ENCODE data around the gene CLCN7. TPM values are rescaled to one million over a fixed set of nuclear protein-coding genes. Genes with fewer than 3 reads are reported as not detected.

CLCN7 gene
- total RNA-seq, 4 donors from 2014 or later = 46.3 to 140 (median 72.4) TPM

DNA sequence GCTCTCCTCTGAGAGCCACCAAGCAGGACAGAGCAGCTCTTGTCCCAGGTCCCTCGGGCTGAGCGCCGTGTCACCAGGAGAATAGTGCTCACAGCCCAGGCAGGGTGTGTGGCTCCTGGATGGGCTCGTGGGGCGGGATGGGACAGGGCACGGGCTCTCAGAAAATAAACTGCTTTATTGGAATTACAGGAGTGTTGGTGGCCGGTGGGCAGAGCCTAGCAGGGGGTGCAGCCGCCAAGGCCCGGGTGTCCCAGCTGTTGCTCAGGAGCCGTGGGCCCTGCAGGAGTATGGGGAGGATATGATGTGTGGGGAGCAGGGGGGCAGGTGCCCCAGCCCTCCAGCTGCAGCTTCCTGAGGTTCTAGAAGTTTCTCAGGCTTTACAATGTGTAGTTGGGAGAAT is 35.4 kb upstream of the CLCN7 start:
- no peak overlapping the region for H3K4me3 ChIP-seq (ENCODE audit: low read depth, poor library complexity, severe bottlenecking)
- DNase-seq (ENCODE audit: low spot score in 2 of 2) = no peak
- 85 to 91% methylated on average over 8 to 10 of the region's 10 CpGs for WGBS, 2 donors
- TF ChIP-seq, protein P1, sequence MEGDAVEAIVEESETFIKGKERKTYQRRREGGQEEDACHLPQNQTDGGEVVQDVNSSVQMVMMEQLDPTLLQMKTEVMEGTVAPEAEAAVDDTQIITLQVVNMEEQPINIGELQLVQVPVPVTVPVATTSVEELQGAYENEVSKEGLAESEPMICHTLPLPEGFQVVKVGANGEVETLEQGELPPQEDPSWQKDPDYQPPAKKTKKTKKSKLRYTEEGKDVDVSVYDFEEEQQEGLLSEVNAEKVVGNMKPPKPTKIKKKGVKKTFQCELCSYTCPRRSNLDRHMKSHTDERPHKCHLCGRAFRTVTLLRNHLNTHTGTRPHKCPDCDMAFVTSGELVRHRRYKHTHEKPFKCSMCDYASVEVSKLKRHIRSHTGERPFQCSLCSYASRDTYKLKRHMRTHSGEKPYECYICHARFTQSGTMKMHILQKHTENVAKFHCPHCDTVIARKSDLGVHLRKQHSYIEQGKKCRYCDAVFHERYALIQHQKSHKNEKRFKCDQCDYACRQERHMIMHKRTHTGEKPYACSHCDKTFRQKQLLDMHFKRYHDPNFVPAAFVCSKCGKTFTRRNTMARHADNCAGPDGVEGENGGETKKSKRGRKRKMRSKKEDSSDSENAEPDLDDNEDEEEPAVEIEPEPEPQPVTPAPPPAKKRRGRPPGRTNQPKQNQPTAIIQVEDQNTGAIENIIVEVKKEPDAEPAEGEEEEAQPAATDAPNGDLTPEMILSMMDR (IDR thresholded peaks at IDR 0.05) = no peak
- no peak for TF ChIP-seq POLR2A (IDR thresholded peaks at IDR 0.05)
- intact Hi-C loops (cut with DNase I; ENCODE audit: low total_unique reads) = no loop called here

DNA sequence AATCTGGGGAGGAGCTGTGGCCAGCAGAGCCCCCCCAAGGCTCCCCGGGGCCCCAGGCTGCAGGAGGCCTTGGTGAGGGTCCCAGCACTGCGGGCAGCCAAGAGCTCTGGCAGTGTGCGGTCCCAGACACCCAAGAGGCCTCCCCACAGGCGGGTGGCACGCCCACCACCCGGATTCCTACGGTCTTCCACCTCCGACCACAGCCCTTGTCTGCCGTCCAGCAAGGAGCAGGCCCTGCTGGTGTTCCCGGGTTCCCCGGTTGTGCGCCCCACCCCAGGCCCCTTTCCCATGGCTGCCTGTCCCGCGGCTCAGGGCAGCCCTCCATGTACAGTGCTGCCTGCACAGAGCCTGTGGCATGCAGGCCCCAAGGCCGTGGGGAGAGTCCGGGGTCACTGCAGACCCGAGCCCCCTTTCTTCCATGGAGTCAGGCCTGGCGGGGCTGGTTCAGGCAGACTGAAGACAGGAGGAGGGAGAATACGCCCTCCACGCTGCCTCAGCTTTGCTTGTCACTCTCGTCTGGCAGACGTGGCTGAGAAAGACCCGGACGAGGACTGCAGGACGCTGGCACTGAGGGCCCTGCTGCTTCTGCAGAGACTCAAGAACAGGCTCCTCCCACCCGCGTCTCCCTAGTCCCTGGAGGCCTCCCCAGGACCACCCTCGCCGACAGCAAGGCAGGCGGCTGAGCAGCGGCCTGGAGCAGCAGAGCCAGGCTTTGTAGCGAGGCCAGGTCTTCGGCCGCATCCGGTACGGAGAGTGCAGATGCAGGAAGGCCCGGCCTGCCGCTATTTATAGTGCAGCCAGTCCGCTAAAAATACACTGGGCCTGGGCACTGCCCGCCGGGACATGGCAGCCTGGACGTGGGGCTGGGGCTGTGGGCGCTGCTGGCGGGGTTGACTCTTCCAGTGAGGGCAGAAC is 34.7 kb upstream of the CLCN7 start:
- no peak overlapping the region for H3K4me3 ChIP-seq (ENCODE audit: low read depth, poor library complexity, severe bottlenecking)
- no peak for DNase-seq (ENCODE audit: low spot score in 2 of 2)

DNA sequence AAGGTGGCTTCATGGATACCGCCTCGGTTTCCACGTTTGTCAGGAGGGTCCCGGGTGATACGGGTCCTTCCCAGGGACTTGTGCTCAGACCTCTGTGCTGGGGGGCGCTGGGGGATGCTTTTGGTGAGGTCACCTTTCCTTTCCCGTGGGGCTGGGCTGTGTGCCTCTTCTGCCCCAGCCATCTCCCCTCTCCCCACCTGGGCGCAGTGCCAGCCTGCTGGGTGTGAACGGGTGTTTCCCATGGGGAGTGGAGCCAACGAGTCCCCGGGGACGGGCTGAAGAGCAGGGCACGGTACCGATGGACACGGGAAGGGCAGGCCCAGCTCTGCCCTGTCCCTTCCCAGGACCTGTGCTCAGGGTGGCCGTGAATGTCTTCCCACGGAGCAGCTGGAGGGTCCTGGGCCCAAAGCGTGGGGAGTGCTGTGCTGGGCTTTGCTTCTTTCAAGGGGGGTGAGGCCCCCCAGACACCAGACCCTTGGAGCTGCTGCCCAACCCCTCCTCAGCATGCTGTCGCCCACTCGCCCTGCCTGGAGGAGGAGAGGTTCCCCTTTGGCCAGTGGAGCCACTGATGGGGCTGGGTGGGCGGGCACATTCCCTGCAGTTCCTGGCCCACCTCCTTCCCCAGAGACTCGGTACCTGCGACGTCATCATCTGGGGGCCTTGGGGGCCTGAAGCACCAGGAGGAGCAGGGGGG is 33.8 kb upstream of the CLCN7 start:
- intact Hi-C loops (cut with DNase I; ENCODE audit: low total_unique reads) = no loop called here
- 77 to 78% methylated on average over 15 to 24 of the region's 24 CpGs for WGBS, 2 donors
- TF ChIP-seq, protein P1 (IDR thresholded peaks at IDR 0.05) = no peak
- TF ChIP-seq POLR2A (IDR thresholded peaks at IDR 0.05) = no peak
- no peak overlapping the region for H3K4me3 ChIP-seq (ENCODE audit: low read depth, poor library complexity, severe bottlenecking)
- DNase-seq (ENCODE audit: low spot score in 2 of 2) = peak in 1 of 2 donors; percentile 83

More for the DNA sequence above, 34.7 kb upstream of the CLCN7 start:
- intact Hi-C loops (cut with DNase I; ENCODE audit: low total_unique reads) = no loop called here
- TF ChIP-seq, protein P1 (IDR thresholded peaks at IDR 0.05) = no peak
- no peak for TF ChIP-seq POLR2A (IDR thresholded peaks at IDR 0.05)
- WGBS, 2 donors = 87 to 89% methylated on average over 27 to 29 of the region's 44 CpGs

- 90% methylated on average over 24 to 37 of the region's 37 CpGs for WGBS, 2 donors
- no peak for TF ChIP-seq POLR2A (IDR thresholded peaks at IDR 0.05)
- TF ChIP-seq, protein P1 (IDR thresholded peaks at IDR 0.05) = no peak
Observed at GRCh38 chr16:1506494-1507213, 31.8 kb upstream of the CLCN7 start.

DNA sequence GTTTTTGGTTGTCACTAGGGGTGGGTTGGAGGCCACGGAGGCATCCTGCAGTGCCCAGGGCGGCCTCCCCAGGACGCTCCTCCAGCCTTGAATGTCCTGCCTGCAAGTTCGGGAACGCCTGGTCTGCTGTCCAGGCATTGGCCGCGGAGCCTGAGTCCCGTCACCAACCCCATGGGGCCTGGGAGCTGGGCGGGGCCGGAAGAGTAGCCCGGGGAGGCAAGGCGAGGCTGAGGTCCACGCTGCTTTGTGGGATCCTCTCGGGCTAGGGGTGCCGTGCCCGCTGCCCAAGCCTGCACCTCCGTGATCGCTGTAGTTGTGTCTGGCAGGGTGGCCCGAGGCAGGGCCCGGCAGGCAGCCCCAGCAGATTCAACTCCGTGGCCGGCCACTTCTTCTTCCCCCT is 31.1 kb upstream of the CLCN7 start:
- intact Hi-C loops (cut with DNase I; ENCODE audit: low total_unique reads) = no loop called here
- no peak overlapping the region for H3K4me3 ChIP-seq (ENCODE audit: low read depth, poor library complexity, severe bottlenecking)
- WGBS, 2 donors = 91 to 96% methylated on average over 16 to 18 of the region's 22 CpGs
- DNase-seq (ENCODE audit: low spot score in 2 of 2) = no peak
- TF ChIP-seq, protein P1 (IDR thresholded peaks at IDR 0.05) = no peak
- TF ChIP-seq POLR2A (IDR thresholded peaks at IDR 0.05) = no peak

More at GRCh38 chr16:1506494-1507213, 31.8 kb upstream of the CLCN7 start:
- no peak for DNase-seq (ENCODE audit: low spot score in 2 of 2)
- intact Hi-C loops (cut with DNase I; ENCODE audit: low total_unique reads) = no loop called here
- H3K4me3 ChIP-seq (ENCODE audit: low read depth, poor library complexity, severe bottlenecking) = no peak overlapping the region
